ENCODE measurements around the gene SULF2.
A peak's percentile ranks its signal among the peaks of the same experiment; 100 is the strongest.
"Not testable (repeated sequence)": the region's sequence is repeated elsewhere in the genome, so short reads cannot be mapped to it uniquely, and the experiment has no call there.

SULF2 gene

DNA sequence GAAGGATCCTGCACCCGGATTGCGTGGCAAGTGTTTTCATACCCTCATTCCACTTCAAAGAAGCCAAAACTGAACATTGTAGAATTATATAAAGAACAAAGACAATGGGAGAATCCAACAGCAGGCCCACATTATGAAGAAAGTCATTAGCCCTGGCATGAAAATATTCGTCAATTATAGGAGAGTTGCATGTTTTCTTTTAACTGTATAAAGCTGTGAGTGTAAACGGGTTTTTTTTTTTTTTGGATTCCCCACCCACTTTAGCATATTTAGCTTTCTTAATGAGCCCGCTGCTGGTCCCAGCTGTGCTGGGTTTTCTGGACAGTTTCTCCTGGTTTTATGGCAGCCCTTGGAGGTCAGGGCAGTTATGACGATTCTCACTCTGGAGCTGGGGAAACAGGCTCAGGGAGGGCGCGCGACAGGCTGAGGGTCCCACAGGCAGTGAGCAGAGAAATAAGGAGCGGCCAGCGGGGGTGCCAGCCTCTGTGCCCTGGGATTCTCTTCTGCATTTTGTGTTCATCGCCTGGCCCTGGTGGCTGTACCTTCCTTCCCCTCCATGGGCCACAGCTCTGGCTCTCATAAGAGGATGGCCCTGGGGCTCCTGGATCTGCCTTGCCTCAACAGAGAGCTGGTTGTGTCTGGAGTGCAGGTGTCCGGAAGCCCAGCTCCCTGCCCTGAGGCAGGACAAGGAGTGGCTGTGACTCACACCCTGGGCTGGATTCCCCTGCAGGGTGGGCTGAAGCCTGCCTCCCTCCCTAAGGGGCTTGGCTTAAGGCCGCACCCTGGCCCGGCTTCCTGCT, 24.1 kb upstream of the SULF2 start:
- no peak overlapping the region for H3K4me3 ChIP-seq (ENCODE audit: low read depth, low read length)
- DNase-seq (ENCODE audit: low read depth) = no peak

DNA sequence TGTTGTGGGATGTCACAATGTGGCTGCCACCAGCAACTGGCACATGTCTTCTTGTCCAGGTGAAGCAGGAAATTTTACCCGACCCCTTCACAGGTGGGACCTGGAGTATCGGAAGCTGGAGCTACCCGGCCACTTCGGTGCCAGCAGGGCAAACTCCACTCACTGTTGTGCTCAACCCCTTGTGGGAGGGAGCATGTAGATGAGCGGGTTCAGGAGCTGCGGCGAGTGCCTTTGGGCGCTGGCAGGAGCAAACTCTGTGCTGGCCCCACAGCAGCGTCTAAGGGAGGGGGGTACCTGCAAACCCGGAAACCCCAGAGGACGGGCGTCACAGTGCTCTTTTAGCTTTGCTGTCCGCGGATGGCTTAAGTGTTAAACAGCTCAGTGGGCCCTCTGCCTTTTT, 20.7 kb upstream of the SULF2 start:
- H3K4me3 ChIP-seq (ENCODE audit: low read depth, low read length) = no peak overlapping the region
- DNase-seq (ENCODE audit: low read depth) = no peak

DNA sequence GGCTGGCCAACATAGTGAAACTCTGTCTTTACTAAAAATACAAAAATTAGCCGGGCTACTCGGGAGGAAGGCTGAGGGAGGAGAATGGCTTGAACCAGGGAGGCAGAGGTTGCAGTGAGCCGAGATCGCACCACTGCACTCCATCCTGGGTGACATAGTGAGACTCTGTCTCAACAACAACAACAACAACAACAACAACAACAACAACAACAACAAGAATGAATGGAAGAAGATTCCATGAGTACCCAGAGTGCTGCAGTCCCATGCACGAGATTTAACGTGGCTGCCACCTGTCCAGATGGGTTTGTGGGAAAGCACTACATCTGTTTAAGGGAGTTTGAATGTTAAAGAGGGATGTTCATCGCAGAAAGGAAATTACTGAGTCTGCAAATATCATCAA, 19.7 kb upstream of the SULF2 start:
- not testable (repeated sequence) for DNase-seq (ENCODE audit: low read depth); H3K4me3 ChIP-seq (ENCODE audit: low read depth, low read length)

DNA sequence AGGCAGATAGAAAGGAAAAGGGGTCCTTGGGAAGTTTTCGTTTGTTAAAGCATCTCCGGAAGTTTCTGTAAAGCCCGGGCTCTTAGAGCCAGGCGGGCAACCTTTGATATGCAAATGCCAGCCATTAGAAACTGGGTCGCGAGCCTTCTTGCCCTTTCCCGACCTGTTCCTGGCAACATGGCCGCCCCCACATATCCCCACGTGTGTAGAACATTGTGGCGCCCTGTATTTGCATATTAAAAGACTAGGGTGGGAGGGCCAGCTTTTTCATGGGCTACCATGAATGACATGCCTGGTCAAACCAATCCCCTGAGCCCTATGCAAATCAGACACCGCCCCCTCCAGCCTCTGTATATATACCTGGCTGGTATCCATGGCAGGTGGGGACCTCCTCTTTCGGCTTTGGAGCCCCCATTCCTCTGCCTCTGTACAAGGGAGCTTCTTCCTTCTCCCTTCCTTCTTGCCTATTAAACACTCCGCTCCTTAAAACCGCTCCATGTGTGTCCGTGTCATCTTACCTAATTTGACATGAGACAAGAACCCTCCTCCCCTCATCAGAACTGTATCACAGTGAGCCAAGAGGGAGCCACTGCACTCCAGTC, 19.0 kb upstream of the SULF2 start:
- not testable (repeated sequence) for DNase-seq (ENCODE audit: low read depth); H3K4me3 ChIP-seq (ENCODE audit: low read depth, low read length)

DNA sequence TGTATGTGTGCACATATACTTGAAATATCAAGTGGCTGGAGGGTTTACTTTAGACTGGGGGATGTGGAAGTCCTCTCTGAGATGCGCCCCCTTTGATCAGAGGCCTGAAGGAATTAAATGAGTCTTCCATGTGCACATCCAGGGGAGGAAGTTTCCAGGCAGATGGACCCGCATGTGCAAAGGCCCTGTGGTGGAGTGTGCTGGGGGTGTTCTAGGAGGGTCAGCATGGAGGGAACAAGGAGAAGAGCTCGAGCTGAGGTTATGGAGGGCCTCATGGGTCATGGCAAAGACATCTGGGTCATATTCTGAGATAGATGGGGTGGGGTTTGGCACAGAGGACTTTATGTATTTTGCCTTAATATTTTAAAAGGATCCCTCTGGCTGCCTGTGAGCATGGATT, 17.7 kb upstream of the SULF2 start:
- no peak overlapping the region for H3K4me3 ChIP-seq (ENCODE audit: low read depth, low read length)
- no peak for DNase-seq (ENCODE audit: low read depth)

DNA sequence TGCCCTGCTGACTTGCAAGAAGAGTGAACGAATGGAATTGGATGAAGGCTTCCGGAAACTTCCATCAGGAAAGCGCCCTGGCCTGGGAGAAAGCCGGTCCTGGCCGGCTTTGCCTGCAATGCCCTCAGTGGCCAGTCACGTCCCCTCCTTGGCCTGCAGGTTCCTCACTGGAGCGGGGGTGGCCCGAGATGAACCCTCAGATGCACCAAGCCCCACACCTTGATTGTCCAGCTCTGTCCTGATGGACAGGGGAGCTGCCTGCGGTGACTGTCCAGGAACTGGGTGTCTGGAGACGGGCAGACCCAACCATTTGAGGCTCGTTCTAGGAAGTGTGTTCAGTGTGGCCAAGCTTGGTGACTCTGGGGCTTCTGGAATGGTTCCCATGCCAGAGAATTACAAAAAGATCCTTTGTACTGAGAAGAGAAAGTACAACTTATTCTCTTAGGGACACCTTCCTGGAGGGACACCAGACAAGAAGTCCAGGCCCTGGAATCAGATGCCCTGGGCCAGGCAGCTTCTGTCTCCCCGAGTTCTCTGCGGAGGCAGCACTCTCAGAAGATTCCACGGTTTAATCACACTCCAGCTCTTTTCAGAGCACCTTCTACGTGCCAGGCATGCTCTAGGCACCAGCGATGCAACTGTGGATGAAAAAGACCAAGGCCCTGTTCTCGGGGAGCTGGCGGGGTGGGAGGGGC, 17.1 kb upstream of the SULF2 start:
- no peak for DNase-seq (ENCODE audit: low read depth)
- H3K4me3 ChIP-seq (ENCODE audit: low read depth, low read length) = no peak overlapping the region

DNA sequence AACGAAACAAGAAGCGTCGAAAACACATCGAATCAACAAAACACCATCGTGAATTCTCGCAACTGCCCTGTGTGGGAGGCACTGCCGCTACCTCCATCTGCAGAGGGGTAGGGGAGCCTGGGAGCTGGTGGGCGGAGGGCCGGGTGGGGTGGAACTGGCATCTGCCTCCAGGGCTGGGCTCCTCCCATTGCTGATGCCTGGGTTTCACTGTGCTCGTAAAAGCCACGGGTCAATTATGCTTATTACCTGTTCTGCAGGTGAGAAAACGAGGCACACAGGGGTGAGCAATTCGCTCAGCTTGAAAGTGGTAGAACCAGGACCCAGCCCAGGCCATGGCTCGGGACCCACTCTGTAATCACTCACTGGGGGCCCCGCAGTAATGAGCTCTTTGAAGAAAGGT, 16.5 kb upstream of the SULF2 start:
- DNase-seq (ENCODE audit: low read depth) = no peak
- no peak overlapping the region for H3K4me3 ChIP-seq (ENCODE audit: low read depth, low read length)

DNA sequence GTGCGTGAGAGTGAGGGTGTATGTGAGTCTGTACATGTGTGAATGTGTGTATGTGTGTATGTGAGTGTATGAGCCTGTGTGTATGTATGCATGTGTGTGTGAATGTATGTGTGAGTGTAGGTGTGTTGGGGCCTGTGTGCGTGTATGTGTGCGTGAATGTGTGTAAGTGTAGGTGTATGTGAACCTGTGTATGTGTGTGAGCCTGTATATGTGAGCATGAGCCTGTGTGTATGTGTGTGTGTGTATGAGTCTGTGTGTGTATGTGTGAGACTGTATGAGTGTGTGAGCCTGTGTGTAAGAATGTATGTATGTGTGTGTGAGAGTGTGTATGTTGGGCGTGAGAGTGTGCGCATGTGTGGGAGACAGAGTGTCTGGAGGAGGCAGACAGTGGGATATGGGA, 15.8 kb upstream of the SULF2 start:
- DNase-seq (ENCODE audit: low read depth) = no peak
- H3K4me3 ChIP-seq (ENCODE audit: low read depth, low read length) = no peak overlapping the region

DNA sequence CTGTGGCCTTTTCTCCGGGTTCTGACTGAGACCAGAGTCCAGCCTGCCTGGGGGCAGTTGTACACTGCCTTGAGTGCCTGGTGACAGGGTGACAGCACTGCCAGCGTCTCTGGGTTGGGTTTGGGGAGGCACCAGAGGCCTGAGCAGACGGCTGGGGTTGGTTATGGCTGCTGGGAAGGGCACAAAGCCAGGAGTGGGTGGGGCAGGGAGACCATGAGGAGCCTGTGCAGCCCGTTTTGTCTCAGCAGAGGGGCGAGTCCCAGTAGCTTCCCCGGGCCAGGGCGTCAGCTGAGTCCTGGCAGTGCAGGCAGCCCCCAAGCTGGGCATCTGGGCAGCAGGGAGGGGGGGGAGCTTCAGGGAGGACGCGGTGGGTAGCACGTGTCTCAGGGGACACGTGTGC, 15.3 kb upstream of the SULF2 start:
- DNase-seq (ENCODE audit: low read depth) = no peak
- no peak overlapping the region for H3K4me3 ChIP-seq (ENCODE audit: low read depth, low read length)

DNA sequence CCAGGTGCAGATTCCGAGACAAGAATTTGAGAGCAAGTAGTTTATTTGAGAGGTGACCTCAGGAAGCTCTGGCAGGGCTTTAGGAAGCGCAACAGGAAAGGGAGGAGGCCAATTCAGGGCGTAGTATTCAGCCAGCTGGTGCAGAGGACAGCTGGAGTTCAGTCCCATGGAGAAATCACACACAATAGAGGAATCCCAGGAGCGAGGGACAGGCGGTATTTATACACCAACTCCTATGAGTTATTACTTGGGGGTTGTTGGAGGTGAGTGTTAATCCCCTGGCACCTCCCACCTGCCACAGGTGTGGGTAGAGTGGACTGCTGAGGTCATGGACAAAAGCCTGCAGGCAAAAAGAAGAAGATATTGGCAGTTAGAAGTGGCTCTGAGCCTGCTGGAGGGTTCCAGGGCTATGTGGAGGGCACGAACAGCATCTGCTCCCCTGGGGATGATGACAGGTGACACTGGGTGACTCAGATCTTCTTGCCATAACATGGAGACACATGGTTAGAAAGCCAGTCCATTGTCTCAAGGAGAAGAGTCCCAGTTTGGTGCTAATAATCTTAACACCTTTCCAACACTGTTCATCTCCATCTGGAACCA, 13.9 kb upstream of the SULF2 start:
- H3K4me3 ChIP-seq (ENCODE audit: low read depth, low read length) = no peak overlapping the region
- DNase-seq (ENCODE audit: low read depth) = no peak

DNA sequence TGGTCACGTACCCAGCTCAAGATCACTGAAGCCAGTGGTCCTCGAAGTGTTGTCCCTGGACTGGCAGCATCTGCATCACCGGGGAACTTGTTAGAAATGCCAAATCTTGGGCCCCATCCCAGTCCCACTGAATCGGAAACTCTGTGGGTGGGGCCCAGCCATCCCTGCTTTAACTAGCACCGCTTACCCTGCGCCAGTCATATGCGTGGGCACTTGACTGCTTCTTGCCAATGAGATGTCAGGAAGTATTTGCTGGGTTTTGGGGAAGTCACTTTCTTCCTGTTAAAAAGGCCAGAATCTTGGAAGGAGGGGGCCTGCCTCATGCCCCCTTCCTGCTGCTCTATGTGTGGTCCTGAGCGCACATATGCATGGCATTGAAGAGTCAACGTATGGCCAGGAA, 11.7 kb upstream of the SULF2 start:
- no peak overlapping the region for H3K4me3 ChIP-seq (ENCODE audit: low read depth, low read length)
- no peak for DNase-seq (ENCODE audit: low read depth)

DNA sequence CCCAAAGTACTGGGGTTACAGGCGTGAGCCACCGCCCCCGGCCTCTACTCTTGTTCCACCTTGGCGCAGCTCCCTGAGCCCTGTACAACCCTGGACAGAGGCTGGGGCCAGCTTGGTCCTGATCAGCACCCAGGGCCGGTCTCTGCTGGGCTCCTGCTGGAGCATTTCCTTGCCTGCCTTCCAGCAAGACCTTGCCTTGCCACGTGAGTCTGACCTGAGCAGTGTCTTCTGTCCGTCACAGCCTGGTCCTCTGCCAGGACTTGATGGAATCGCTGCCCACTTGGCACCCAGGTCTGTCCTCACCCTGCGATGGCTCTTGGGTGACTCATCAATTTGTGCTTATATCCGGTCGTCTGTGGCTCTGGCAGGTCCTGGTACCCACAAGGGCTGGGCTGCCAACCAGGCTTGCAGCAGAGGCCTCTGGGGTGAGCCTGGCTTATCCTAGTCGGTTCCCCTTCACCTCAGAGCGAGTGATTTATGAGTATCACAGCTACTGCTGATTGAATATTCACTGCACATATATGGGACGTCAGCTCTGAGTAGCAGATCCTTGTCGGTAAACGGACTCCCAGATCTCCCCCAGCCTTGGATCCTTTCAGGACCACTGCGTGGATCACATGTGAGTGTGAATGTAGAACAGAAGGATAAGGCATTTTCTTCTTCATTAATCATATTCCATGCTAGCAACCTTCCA, 10.1 kb upstream of the SULF2 start:
- DNase-seq (ENCODE audit: low read depth) = no peak
- H3K4me3 ChIP-seq (ENCODE audit: low read depth, low read length) = no peak overlapping the region

DNA sequence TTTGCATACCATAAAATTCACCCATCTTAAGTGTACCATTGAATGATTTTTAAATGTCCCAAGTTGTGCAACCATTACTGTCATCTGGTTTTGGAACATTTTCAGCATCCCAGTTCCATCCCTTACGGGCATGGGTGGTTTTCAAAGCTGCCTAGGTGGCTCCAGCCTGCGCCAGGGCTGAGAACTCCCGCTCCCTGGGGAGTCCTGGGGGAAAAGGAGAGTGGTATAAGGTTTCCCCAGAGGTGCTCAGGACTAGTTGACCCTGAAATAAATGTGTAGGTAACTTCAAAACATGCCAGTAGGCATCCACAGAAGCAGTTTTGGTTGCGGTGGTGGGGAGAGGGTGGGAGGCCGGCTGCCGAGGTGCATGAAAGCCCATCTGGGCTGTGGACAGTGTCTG, 9.0 kb upstream of the SULF2 start:
- not testable (repeated sequence) for DNase-seq (ENCODE audit: low read depth); H3K4me3 ChIP-seq (ENCODE audit: low read depth, low read length)

DNA sequence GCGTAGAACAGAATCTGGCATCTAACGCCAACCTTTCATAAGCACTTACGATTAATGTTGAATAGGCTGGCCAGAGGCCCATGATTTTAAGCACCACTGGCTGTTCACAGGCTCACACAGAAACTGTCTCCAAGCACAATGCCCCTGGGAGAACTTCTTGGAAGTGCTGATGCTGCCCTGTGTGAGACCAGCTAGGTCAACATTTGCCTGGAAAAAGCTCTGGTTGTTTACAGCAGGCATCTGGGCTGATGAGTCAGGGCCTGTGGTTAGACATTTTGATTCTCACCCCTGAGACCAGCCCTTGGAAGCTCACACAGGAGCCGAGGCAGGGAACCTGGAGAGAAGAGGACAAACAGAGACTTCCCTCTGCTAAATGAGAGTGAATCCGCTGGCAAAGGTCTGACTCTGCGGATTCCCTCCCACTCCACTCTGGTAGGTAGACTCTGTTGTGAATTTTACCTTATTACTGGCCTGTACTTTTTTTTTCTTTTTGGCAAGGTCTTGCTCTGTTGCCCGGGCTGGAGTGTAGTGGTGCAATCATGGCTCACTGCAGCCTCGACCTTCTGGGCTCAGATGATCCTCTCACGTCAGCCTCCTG, 6.8 kb upstream of the SULF2 start:
- H3K4me3 ChIP-seq (ENCODE audit: low read depth, low read length) = no peak overlapping the region
- DNase-seq (ENCODE audit: low read depth) = peak; percentile 92

DNA sequence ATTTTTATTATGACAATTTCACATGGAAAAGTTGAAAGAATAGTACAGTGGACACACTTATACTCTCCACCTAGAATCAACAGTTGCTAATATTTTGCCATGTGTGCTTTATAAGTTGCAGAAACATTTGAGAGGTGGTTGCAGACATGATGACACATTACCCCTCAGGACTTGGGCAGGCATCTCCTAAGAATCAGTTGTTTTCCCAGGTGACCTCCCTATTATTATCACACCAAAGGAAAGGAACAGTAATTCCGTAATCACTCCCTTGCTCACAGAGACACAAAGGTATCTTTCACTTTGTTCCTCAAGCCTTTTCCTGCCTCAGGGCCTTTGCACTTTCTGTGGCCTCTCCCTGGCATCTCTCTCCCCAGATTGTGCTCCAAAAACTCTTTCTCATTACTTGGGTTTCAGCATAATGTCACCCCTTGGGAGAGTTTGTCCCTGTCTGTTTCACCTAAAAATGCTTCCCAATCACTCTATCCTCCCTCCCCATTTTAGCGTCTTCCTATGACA, 5.9 kb upstream of the SULF2 start:
- H3K4me3 ChIP-seq (ENCODE audit: low read depth, low read length) = no peak overlapping the region
- no peak for DNase-seq (ENCODE audit: low read depth)

DNA sequence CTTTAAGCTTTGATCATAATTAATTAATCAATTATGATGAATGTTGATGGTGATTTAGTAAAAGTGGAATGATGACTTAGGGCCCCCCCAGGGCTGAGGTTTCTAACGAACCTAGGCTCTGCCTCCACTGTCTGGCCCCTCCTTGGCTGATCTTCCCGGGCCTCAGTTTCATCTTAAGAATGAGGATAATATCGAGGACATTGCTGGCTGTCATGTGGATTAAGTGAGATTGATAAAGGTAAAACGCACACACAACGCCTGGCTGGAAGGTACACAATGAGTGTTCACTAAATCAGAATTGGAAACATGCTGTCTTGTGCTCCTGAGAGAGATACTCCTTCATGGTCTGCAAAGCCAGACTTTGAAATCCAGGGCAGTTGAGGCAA, 5.3 kb upstream of the SULF2 start:
- DNase-seq (ENCODE audit: low read depth) = no peak

DNA sequence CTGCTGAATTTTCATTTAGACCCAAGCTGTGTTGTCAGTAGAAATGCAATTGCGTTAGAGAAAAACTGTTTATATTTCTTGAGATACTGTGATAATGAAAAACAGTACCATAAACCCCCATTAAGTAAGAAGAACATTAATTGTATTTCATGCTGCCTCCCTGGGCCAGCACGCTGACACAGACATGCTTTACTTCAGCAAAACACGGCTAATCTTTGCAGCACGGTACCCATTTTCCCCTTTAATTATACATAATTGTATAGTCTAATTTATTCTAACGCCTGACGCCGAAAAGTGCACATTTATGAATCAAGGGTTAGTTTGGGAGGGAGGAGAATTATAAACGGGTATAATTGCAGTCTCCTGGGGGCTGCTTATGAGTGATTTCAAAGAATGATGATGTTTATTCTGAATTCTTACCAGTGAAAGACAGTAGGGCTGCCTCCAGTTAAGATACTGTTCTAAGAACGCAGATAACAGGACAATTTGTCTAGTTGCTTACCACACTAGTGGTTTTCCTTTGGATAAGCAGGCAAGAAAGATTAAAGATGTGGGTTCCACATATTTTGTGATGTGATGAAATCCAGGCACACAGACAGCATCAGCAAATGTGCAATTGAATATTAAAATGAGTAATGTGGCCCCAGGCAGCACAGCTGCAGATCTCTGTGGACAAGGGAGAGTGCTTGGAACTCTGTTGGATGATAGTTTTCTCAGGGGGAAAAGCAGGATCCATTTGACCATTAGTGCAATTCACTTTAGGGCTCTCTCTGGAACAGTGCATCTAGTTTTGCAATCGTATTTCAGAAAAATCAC, 4.7 kb upstream of the SULF2 start:
- H3K4me3 ChIP-seq (ENCODE audit: low read depth, low read length) = no peak overlapping the region
- peak; percentile 57 for DNase-seq (ENCODE audit: low read depth)

More for the DNA sequence above, 5.3 kb upstream of the SULF2 start:
- H3K4me3 ChIP-seq (ENCODE audit: low read depth, low read length) = no peak overlapping the region

DNA sequence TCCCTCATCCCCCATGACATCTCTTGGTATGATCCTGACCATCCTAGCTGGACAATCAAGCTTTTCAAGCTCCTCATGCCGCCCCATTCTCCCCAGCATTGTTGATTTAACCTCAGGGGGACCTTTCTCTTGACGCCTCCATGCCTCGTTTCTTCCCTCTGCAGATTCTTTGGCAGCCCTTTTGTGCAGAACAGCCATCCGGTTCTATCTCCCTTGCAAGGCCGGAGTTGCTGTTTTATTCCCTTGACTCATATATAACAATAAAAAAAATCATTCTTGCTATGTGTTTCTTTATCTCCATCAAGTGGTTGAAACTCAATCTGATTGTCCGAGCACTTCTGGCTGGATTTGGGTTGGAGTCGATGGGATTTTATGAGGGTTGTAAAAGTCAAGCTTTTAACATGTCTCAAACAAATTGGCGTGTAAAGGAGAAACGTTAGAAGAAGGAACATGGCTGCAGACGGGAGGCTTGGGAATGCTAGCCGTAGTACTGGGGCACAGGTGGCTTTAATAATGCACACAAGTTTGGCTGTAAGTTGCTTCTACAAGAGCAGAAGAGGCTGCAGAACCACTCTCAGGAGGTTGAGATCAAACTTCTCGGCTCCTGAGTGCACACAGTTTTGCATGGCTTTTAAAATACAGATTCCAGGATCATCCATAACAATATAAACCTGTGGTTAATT, 3.9 kb upstream of the SULF2 start:
- no peak for DNase-seq (ENCODE audit: low read depth)
- H3K4me3 ChIP-seq (ENCODE audit: low read depth, low read length) = no peak overlapping the region
